Vagina (tissue), 2 donors: ENCODE measurements around the gene TMEM183A. TPM values are rescaled to one million over a fixed set of nuclear protein-coding genes. Genes with fewer than 3 reads are reported as not detected.
A peak's percentile ranks its signal among the peaks of the same experiment; 100 is the strongest.

Source experiments
- DNase-seq, 2 donors: peaks; one replicate each; pipeline ENCODE4 v3.0.0-alpha.2; 2017; ENCODE audit errors: extremely low spot score in 2 of 2
- H3K27ac ChIP-seq: fragments of 200-600 bp; sonication (generic); one replicate; pipeline ENCODE4 v1.5.1; 2019
- H3K27me3 ChIP-seq: fragments of 200-600 bp; sonication (generic); one replicate; pipeline ENCODE4 v1.5.1; 2019
- H3K36me3 ChIP-seq, 2 donors: fragments of 200-600 bp; sonication (generic); one replicate each; pipeline ENCODE4 v1.5.1; 2017 to 2019
- H3K4me1 ChIP-seq: fragments of 200-600 bp; sonication (generic); one replicate; pipeline ENCODE4 v1.5.1; 2019
- H3K4me3 ChIP-seq, 2 donors: fragments of 200-600 bp; sonication (generic); 1 replicate in 1 of 2; 2 replicates in 1 of 2; pipeline ENCODE4 v1.5.1; 2016 to 2019
- H3K9me3 ChIP-seq: fragments of 200-600 bp; sonication (generic); one replicate; pipeline ENCODE4 v1.5.1; 2019
- CTCF ChIP-seq, 3 experiments: fragments of 450-650 bp in 2 of 3; fragments of 200-600 bp in 1 of 3; sonication (generic) in 1 of 3; IDR thresholded peaks; one replicate each; pipeline ENCODE4 v1.5.1; 2017 to 2019; ENCODE audit warnings: antibody characterized with exemption in 3 of 3, mild to moderate bottlenecking in 2 of 3, moderate library complexity in 2 of 3
- POLR2A ChIP-seq, 2 donors: fragments of 450-650 bp; IDR thresholded peaks; one replicate each; pipeline ENCODE4 v1.6.1; 2017; ENCODE audit warnings: antibody characterized with exemption in 2 of 2, mild to moderate bottlenecking in 2 of 2, moderate library complexity in 2 of 2
- POLR2AphosphoS5 ChIP-seq, 2 donors: sonication (generic); formaldehyde crosslinking; IDR thresholded peaks; one replicate each; pipeline ENCODE4 v1.9.0; 2017; ENCODE audit warnings: antibody characterized with exemption in 2 of 2, mild to moderate bottlenecking in 2 of 2, low read depth in 1 of 2; ENCODE audit not compliant: insufficient read depth in 1 of 2
- intact Hi-C: fragments of 100-400 bp; cut with DNase I; formaldehyde crosslinking; loops from one replicate; pipeline ENCODE4 v1.15.1; 2023
- total RNA-seq: library from RNA; depleted of rRNA; stranded (reverse); fragments of >200 nt; gene quantifications from one replicate; pipeline ENCODE4 v1.2.3, GENCODE V29; 2016

The TMEM183A gene
- total RNA-seq, 1 donor from 2014 or later: 73.2 TPM

- H3K27ac ChIP-seq: peak overlapping the region; percentile 11
- H3K4me3 ChIP-seq: no peak overlapping the region
- intact Hi-C loops: no loop called here
- H3K9me3 ChIP-seq: no peaks in the 10 kb centered on the region
- H3K4me1 ChIP-seq: peaks cover 11% of the 10 kb centered on the region
- H3K36me3 ChIP-seq: no peaks in the 10 kb centered on the region
- no peaks in the 10 kb centered on the region for H3K27me3 ChIP-seq
- peak in 1 of 2 donors; percentile 52 for TF ChIP-seq POLR2AphosphoS5 (IDR thresholded peaks at IDR 0.05; ENCODE audit: insufficient read depth in 1 of 2, low read depth in 1 of 2)
- no peak for TF ChIP-seq CTCF (IDR thresholded peaks at IDR 0.05)
- DNase-seq: no peak
Observed at GRCh38 chr1:203038217-203038741, 31.1 kb downstream of the TMEM183A start.

GRCh38 chr1:203038891-203039608 is 31.9 kb downstream of the TMEM183A start:
- intact Hi-C loops: no loop called here
- Histone ChIP-seq H3K4me1 (peaks cover 11% of the 10 kb centered on the region), H3K27me3 (no peaks in the 10 kb centered on the region), H3K9me3 (no peaks in the 10 kb centered on the region), H3K4me3 (no peak overlapping the region), H3K36me3 (no peaks in the 10 kb centered on the region), H3K27ac (peak overlapping the region; percentile 11)
- DNase-seq: no peak
- TF ChIP-seq CTCF (IDR thresholded peaks at IDR 0.05) (peak in 2 of 3 experiments; percentile 76 to 93), POLR2A (IDR thresholded peaks at IDR 0.05) (no peak)

GRCh38 chr1:203039609-203040512 is 32.7 kb downstream of the TMEM183A start:
- no peak for DNase-seq

GRCh38 chr1:203040513-203041275 is 33.5 kb downstream of the TMEM183A start:
- Histone ChIP-seq H3K27me3 (no peaks in the 10 kb centered on the region), H3K4me1 (peaks cover 11% of the 10 kb centered on the region), H3K9me3 (no peaks in the 10 kb centered on the region), H3K36me3 (no peaks in the 10 kb centered on the region), H3K4me3 (no peak overlapping the region), H3K27ac (no peak overlapping the region)
- no peak for TF ChIP-seq POLR2A (IDR thresholded peaks at IDR 0.05)
- no peak for TF ChIP-seq POLR2AphosphoS5 (IDR thresholded peaks at IDR 0.05; ENCODE audit: insufficient read depth in 1 of 2, low read depth in 1 of 2)
- TF ChIP-seq CTCF (IDR thresholded peaks at IDR 0.05): no peak
- intact Hi-C loops: loop anchor here (5.0 to 10.0 kb wide), 2 partner anchors 177 to 294 kb away; no protein-coding TSS in a partner anchor
- no peak for DNase-seq

More at GRCh38 chr1:203039609-203040512, 32.7 kb downstream of the TMEM183A start:
- Histone ChIP-seq H3K27ac (no peak overlapping the region), H3K27me3 (no peaks in the 10 kb centered on the region), H3K36me3 (no peaks in the 10 kb centered on the region), H3K9me3 (no peaks in the 10 kb centered on the region), H3K4me3 (no peak overlapping the region), H3K4me1 (peaks cover 11% of the 10 kb centered on the region)
- TF ChIP-seq CTCF (IDR thresholded peaks at IDR 0.05) (no peak), POLR2A (IDR thresholded peaks at IDR 0.05) (no peak), POLR2AphosphoS5 (IDR thresholded peaks at IDR 0.05; ENCODE audit: insufficient read depth in 1 of 2, low read depth in 1 of 2) (no peak)
- intact Hi-C loops: loop anchor here (5.0 to 10.0 kb wide), 2 partner anchors 177 to 295 kb away; no protein-coding TSS in a partner anchor
